ENCODE measurements around the gene CCDC106. TPM values are rescaled to one million over a fixed set of nuclear protein-coding genes. Genes with fewer than 3 reads are reported as not detected.

Gene CCDC106
- total RNA-seq, 3 donors from 2014 or later, result 5.5 to 14.8 (median 6.3) TPM

DNA sequence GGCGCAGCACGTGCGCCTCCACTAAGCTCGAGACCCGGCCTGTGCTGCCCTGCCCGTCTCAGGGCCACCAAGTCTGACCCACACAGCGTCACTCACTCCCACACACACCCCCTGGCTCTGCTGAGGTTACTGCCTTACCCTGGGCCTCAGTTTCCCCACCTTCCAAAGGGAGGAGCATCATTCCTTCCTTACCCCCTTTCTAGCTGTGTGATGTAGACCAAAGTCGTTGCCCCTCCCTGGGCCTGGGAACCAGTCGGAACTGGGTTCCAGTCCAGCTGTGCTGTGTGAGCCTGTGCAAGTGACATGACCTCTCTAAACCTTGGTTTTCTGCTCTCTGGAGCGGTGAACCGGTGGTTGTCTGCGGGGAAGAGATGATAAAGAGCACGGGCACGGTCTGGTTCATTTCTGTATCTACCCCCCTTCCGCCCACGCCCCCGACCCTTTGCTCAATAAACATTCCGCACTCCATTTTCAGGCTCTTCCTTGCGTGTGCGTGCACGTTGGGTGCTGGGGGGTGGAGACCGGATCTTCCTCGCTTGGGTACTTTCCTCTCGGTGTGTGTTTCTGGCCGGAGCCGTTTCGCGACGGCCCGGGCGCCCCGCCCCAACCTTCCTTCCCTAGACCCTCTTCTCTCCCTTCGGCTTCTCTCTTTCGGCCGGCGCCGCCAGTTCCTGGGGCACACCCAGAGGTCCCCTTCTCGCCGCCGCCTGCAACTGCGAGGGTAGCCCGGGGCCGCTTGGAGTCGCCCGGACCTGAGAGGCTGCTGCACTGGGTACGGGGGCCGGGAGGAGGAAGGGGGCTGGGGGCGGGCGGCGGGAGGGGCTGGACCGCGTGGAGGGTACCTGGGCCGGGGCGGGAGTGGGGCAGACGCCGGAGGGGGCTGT lies 4.8 kb upstream of the CCDC106 start, which contains the start of gene ZNF581:
Gene ZNF581, plus strand, starts transcription at position 647 of the 884 bp plus-strand sequence. CDS start 923 bp downstream, outside the sequence.
- peak within 1 kb of the TSS; percentile 68 for H3K4me3 ChIP-seq
- ATAC-seq (peak; percentile 74), DNase-seq (peak; percentile 82 to 89 (median 87))
- no peaks in the 10 kb centered on the region for H3K36me3 ChIP-seq (ENCODE audit: low read depth)
- peaks cover 31% of the 10 kb centered on the region for H3K4me1 ChIP-seq (ENCODE audit: low read depth)
- TF ChIP-seq, protein P1, sequence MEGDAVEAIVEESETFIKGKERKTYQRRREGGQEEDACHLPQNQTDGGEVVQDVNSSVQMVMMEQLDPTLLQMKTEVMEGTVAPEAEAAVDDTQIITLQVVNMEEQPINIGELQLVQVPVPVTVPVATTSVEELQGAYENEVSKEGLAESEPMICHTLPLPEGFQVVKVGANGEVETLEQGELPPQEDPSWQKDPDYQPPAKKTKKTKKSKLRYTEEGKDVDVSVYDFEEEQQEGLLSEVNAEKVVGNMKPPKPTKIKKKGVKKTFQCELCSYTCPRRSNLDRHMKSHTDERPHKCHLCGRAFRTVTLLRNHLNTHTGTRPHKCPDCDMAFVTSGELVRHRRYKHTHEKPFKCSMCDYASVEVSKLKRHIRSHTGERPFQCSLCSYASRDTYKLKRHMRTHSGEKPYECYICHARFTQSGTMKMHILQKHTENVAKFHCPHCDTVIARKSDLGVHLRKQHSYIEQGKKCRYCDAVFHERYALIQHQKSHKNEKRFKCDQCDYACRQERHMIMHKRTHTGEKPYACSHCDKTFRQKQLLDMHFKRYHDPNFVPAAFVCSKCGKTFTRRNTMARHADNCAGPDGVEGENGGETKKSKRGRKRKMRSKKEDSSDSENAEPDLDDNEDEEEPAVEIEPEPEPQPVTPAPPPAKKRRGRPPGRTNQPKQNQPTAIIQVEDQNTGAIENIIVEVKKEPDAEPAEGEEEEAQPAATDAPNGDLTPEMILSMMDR (IDR thresholded peaks at IDR 0.05), result no peak
- no peaks in the 10 kb centered on the region for H3K9me3 ChIP-seq
- intact Hi-C loops (cut with DNase I, micrococcal nuclease), result no loop called here

DNA sequence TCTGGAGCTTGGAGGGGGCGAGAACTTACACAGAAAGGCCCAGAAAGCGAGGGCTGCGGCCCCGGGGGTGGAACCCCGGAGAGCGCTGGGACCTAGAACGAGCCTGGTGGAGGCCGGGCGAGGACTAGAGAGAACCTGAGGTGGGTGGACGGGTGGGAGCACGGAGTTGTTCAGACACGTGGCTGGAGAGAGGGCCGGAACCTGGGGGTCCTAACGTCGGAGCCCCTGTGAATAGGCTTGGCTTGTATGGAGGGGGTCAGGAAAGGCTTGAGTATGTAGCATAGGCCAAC lies 4.2 kb upstream of the CCDC106 start:
- intact Hi-C loops (cut with DNase I, micrococcal nuclease), result no loop called here
- Histone ChIP-seq H3K4me3 (peak overlapping the region; percentile 68), H3K36me3 (ENCODE audit: low read depth) (no peaks in the 10 kb centered on the region), H3K4me1 (ENCODE audit: low read depth) (peaks cover 35% of the 10 kb centered on the region), H3K9me3 (no peaks in the 10 kb centered on the region)
- DNase-seq (peak; percentile 26 to 61 (median 58)), ATAC-seq (no peak)
- TF ChIP-seq, protein P1 (IDR thresholded peaks at IDR 0.05), result no peak

DNA sequence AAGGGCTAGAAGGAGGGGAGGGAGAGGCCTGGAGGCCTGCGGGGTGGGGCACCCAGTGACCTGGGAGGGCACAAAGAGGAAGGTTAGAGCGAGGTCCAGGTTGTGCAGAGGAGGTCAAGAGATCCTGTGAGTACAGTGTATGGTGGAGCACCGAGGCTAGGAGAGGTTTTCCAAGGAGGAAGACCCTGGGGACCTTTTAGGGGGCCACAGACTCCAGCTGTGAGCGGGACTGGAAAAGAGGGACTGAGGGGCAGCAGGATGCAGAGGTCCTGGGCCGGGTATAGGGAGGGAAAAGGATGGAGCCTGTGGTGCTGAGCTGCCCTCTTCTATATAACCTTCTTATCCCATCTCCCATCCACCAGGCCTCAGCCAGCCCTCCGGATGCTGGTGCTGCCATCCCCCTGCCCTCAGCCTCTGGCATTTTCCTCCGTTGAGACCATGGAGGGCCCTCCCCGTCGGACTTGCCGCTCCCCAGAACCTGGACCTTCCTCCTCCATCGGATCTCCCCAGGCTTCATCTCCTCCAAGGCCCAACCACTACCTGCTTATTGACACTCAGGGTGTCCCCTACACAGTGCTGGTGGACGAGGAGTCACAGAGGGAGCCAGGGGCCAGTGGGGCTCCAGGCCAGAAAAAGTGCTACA lies 3.7 kb upstream of the CCDC106 start:
- TF ChIP-seq, protein P1 (IDR thresholded peaks at IDR 0.05), result no peak
- H3K36me3 ChIP-seq (ENCODE audit: low read depth), result no peaks in the 10 kb centered on the region
- intact Hi-C loops (cut with DNase I, micrococcal nuclease), result no loop called here
- peaks cover 36% of the 10 kb centered on the region for H3K4me1 ChIP-seq (ENCODE audit: low read depth)
- H3K4me3 ChIP-seq, result peak overlapping the region; percentile 68
- no peak for ATAC-seq
- H3K9me3 ChIP-seq, result no peaks in the 10 kb centered on the region
- no peak for DNase-seq

DNA sequence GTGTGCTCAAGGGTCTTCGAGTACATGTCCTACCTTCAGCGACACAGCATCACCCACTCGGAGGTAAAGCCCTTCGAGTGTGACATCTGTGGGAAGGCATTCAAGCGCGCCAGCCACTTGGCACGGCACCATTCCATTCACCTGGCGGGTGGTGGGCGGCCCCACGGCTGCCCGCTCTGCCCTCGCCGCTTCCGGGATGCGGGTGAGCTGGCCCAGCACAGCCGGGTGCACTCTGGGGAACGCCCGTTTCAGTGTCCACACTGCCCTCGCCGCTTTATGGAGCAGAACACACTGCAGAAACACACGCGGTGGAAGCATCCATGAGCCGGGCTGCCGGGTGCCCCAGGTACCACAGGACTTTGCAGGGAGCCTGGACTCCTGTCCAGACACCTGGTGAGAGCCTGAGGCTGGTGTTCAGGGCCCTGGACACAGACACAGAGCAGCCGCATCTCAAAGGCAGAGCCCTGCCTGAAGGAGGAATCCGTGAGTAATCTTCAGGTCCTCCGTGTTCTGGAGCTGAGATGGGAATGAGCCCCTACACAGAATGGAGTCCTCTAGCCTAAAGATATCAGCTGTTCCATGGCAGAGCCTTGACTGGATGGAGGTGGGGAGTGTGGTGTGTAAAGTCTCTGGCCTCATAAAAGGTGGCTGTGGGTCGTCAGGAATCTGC lies 3.0 kb upstream of the CCDC106 start:
- peaks cover 31% of the 10 kb centered on the region for H3K4me1 ChIP-seq (ENCODE audit: low read depth)
- ATAC-seq (no peak), DNase-seq (peak in 1 of 3 donors; percentile 55)
- no peaks in the 10 kb centered on the region for H3K36me3 ChIP-seq (ENCODE audit: low read depth)
- intact Hi-C loops (cut with DNase I, micrococcal nuclease), result no loop called here
- no peak overlapping the region for H3K4me3 ChIP-seq
- TF ChIP-seq, protein P1 (IDR thresholded peaks at IDR 0.05), result no peak
- no peaks in the 10 kb centered on the region for H3K9me3 ChIP-seq

DNA sequence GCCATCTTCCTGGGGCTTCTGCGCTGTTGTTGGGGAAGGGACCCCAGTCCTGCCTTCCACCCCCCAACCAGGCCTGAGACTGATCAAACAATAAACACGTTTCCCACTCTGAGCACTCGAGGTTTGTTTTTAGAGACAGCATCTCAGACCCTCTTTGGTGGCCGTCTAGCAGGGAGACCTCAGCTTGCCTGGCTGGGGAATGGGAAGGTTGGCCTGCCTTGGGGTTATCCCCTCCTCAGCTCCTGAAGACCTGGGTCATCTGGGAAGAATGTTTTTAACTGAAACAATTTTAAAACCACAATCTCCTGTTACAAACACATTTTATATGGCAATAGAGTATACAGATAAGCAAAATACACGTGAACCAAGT lies 2.5 kb upstream of the CCDC106 start:
- TF ChIP-seq, protein P1 (IDR thresholded peaks at IDR 0.05), result no peak
- H3K9me3 ChIP-seq, result no peaks in the 10 kb centered on the region
- H3K4me3 ChIP-seq, result no peak overlapping the region
- no peaks in the 10 kb centered on the region for H3K36me3 ChIP-seq (ENCODE audit: low read depth)
- H3K4me1 ChIP-seq (ENCODE audit: low read depth), result peaks cover 27% of the 10 kb centered on the region
- intact Hi-C loops (cut with DNase I, micrococcal nuclease), result no loop called here
- no peak for ATAC-seq
- no peak for DNase-seq
